SK-N-SH treated with all-trans-retinoic acid at 6 μM for 48 hours (cell line): ENCODE data around the gene SCO1.

Source experiments
- ARNTL ChIP-seq: fragments of 450-650 bp; formaldehyde crosslinking; IDR thresholded peaks from 2 replicates; pipeline ENCODE4 v1.5.0; 2020; ENCODE audit warnings: low read depth, mild to moderate bottlenecking, moderate library complexity, borderline replicate concordance
- PPARA ChIP-seq: fragments of 250-450 bp; sonication (Bioruptor Pico); IDR thresholded peaks from 2 replicates; pipeline ENCODE4 v1.5.0; 2020; ENCODE audit warnings: mild to moderate bottlenecking, borderline replicate concordance
- RARB ChIP-seq: fragments of 250-450 bp; sonication (Bioruptor Pico); IDR thresholded peaks from 2 replicates; pipeline ENCODE4 v1.8.0; 2021; ENCODE audit warnings: mild to moderate bottlenecking, moderate library complexity
- TOX ChIP-seq: fragments of 250-450 bp; sonication (Bioruptor Pico); IDR thresholded peaks from 2 replicates; pipeline ENCODE4 v1.8.0; 2021; ENCODE audit warnings: mild to moderate bottlenecking, moderate library complexity, borderline replicate concordance

DNA sequence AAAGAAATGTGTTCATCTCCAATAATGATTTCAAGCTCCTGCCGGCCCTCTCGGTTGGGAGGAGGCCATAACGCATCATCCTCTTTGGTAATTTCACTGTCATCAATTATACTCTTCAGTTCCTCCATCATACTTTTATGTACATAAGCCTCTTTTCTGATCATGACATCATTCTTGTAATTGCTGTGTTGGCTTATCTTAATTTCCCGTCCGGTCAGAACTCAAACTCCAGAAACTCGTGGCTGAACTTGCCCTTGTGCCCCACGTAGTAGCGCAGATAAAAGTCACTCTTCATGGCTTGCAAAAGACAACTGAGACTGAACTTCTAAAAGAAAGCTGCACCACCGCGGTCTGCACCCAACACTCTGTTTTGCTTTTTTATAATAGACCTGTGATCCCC, 18.9 kb upstream of the SCO1 start:
- TF ChIP-seq ARNTL (CRISPR knock-in tag): no peak
- no peak for TF ChIP-seq PPARA
- TF ChIP-seq TOX (CRISPR knock-in tag): no peak
- no peak for TF ChIP-seq RARB
